ENCODE data around the gene RAB28. TPM values are rescaled to one million over a fixed set of nuclear protein-coding genes. Genes with fewer than 3 reads are reported as not detected.

Gene RAB28
- total RNA-seq, 1 experiment from 2014 or later, result 19.8 TPM

GRCh38 chr4:13470379-13470778, 13.8 kb downstream of the RAB28 start:
- no peak overlapping the region for H3K4ac ChIP-seq (ENCODE audit: low read depth, low read length)
- H3K27me3 Mint-ChIP-seq (ENCODE audit: low read depth), result no peaks in the 10 kb centered on the region
- H2BK120ac ChIP-seq (ENCODE audit: low read depth, low read length, poor library complexity, severe bottlenecking), result no peak overlapping the region

More at GRCh38 chr4:13470379-13470778, 13.8 kb downstream of the RAB28 start:
- Mint-ChIP-seq H3K4me1 (no peaks in the 10 kb centered on the region), H3K9me3 (no peaks in the 10 kb centered on the region), H3K4me3 (no peak overlapping the region), H3K27ac (no peak overlapping the region), H3K36me3 (ENCODE audit: insufficient read depth in 1 of 3, low read depth in 3 of 3) (peaks cover 3 to 9% (median 5%) of the 10 kb centered on the region in 3 experiments; a peak in 6 of 7 replicates)
- H2BK20ac ChIP-seq (ENCODE audit: low read depth, low read length, poor library complexity, severe bottlenecking), result no peak overlapping the region
- no peaks in the 10 kb centered on the region for H3K23me2 ChIP-seq (ENCODE audit: insufficient read length, low read depth, low read length, poor library complexity, severe bottlenecking)
- H4K8ac ChIP-seq (replicated peaks; ENCODE audit: insufficient read length, low read depth, low read length), result no peak overlapping the region
- H4K5ac ChIP-seq (ENCODE audit: insufficient read length, low read depth, low read length), result no peak overlapping the region
- H2BK12ac ChIP-seq (ENCODE audit: insufficient read length, low read depth, low read length), result no peak overlapping the region
- H3K27ac ChIP-seq (ENCODE audit: insufficient read length, low read depth, low read length), result no peak overlapping the region
- H3K27me3 ChIP-seq (ENCODE audit: insufficient read depth, low read length), result no peaks in the 10 kb centered on the region
- H3K9ac ChIP-seq (ENCODE audit: extremely low read depth, insufficient read length, low read length), result no peak overlapping the region
- H3K4me1 ChIP-seq (ENCODE audit: insufficient read depth, low read length), result no peaks in the 10 kb centered on the region
- no peaks in the 10 kb centered on the region for H3K79me1 ChIP-seq (ENCODE audit: insufficient read depth, low read depth, low read length, poor library complexity, severe bottlenecking)
- no peak overlapping the region for H2BK5ac ChIP-seq (ENCODE audit: insufficient read length, low read length)
- no peak overlapping the region for H3K18ac ChIP-seq (ENCODE audit: insufficient read length, low read depth, low read length)
- no peak overlapping the region for H3K23ac ChIP-seq (ENCODE audit: insufficient read length, low read depth, low read length)
- TF ChIP-seq CTCF (conservative IDR thresholded peaks at IDR 0.05), result no peak
- H2BK15ac ChIP-seq (ENCODE audit: low read depth, low read length), result no peak overlapping the region
- H3K14ac ChIP-seq (ENCODE audit: insufficient read depth, low read length), result no peak overlapping the region
- no peak overlapping the region for H2AFZ ChIP-seq (ENCODE audit: low read length)
- no peak overlapping the region for H3T11ph ChIP-seq (ENCODE audit: low read length)
- no peaks in the 10 kb centered on the region for H4K20me1 ChIP-seq (ENCODE audit: control insufficient read depth, insufficient read depth, insufficient read length)
- no peaks in the 10 kb centered on the region for H3K9me3 ChIP-seq (ENCODE audit: control insufficient read depth, low read depth, low read length)
- H3K4me2 ChIP-seq (ENCODE audit: insufficient read depth, insufficient read length, low read length), result no peak overlapping the region
- no peaks in the 10 kb centered on the region; the same call in 1 of the 2 replicates for H3K79me2 ChIP-seq (ENCODE audit: insufficient read depth, low read length)
- H3K56ac ChIP-seq (ENCODE audit: insufficient read length, low read depth, low read length), result no peak overlapping the region
- DNase-seq, result no peak
- no peak overlapping the region for H2AK5ac ChIP-seq (ENCODE audit: insufficient read length, low read length)
- no peak overlapping the region for H4K91ac ChIP-seq (ENCODE audit: insufficient read length, low read depth, low read length)
